Mesendoderm (in vitro differentiated cells): ENCODE measurements around the gene RGS6.

ENCODE experiments used
- DNase-seq: peaks from one replicate; pipeline ENCODE4 v3.0.0; 2013
- H2AK5ac ChIP-seq: 2 replicates; pipeline ENCODE4 v1.6.1; 2013; ENCODE audit warnings: low read length, inconsistent platforms
- H2BK120ac ChIP-seq: 2 replicates; pipeline ENCODE4 v1.6.1; 2013; ENCODE audit warnings: low read depth, mild to moderate bottlenecking, low read length, moderate library complexity, mixed read lengths
- H2BK15ac ChIP-seq: replicated peaks from 2 replicates; pipeline ENCODE4 v1.6.1; 2013; ENCODE audit warnings: low read depth, mild to moderate bottlenecking, moderate library complexity
- H2BK5ac ChIP-seq: 2 replicates; pipeline ENCODE4 v1.6.1; 2013; ENCODE audit warnings: low read length, inconsistent platforms
- H3K18ac ChIP-seq: 2 replicates; pipeline ENCODE4 v1.6.1; 2013; ENCODE audit warnings: mild to moderate bottlenecking, low read length, mixed read lengths
- H3K23ac ChIP-seq: one replicate; pipeline ENCODE4 v1.6.1; 2013; ENCODE audit warnings: low read length
- H3K27ac ChIP-seq: 2 replicates; pipeline ENCODE4 v1.5.1; 2013; ENCODE audit warnings: low read depth, mild to moderate bottlenecking, inconsistent platforms, low read length, moderate library complexity
- H3K27me3 ChIP-seq: 2 replicates; pipeline ENCODE4 v1.6.1; 2013; ENCODE audit warnings: low read length, control low read depth, mild to moderate bottlenecking, inconsistent platforms; ENCODE audit not compliant: insufficient read depth, poor library complexity
- H3K36me3 ChIP-seq: 2 replicates; pipeline ENCODE4 v1.6.1; 2013; ENCODE audit warnings: low read length, inconsistent platforms; ENCODE audit not compliant: control insufficient read depth, insufficient read depth
- H3K4ac ChIP-seq: one replicate; pipeline ENCODE4 v1.6.1; 2013; ENCODE audit warnings: low read depth, mild to moderate bottlenecking, low read length, moderate library complexity
- H3K4me1 ChIP-seq: 2 replicates; pipeline ENCODE4 v1.6.1; 2013; ENCODE audit warnings: low read depth, low read length, inconsistent platforms; ENCODE audit not compliant: control insufficient read depth
- H3K4me2 ChIP-seq: 2 replicates; pipeline ENCODE4 v1.6.1; 2013; ENCODE audit warnings: low read length
- H3K4me3 ChIP-seq: 2 replicates; pipeline ENCODE4 v1.5.1; 2013; ENCODE audit warnings: mild to moderate bottlenecking, low read length
- H3K56ac ChIP-seq: one replicate; pipeline ENCODE4 v1.6.1; 2013; ENCODE audit warnings: low read length
- H3K79me1 ChIP-seq: 2 replicates; pipeline ENCODE4 v1.6.1; 2013; ENCODE audit warnings: low read length, inconsistent platforms
- H3K79me2 ChIP-seq: 2 replicates; pipeline ENCODE4 v1.6.1; 2013; ENCODE audit warnings: mild to moderate bottlenecking, low read length; ENCODE audit not compliant: control insufficient read depth, insufficient read depth
- H3K9ac ChIP-seq: 2 replicates; pipeline ENCODE4 v1.6.1; 2013; ENCODE audit warnings: low read length, inconsistent platforms
- H4K5ac ChIP-seq: one replicate; pipeline ENCODE4 v1.6.1; 2013; ENCODE audit warnings: low read length
- H4K8ac ChIP-seq: one replicate; pipeline ENCODE4 v1.6.1; 2013; ENCODE audit warnings: low read depth, mild to moderate bottlenecking, control low read depth, low read length, moderate library complexity
- WGBS: extraction: QIAGEN DNeasy Blood & Tissue Kit; methylation state at CpG from one replicate; pipeline ENCODE4 v1.1.7; 2013; ENCODE audit warnings: low lambda C conversion rate, missing lambda C conversion rate; ENCODE audit not compliant: insufficient coverage; ENCODE audit errors: extremely low coverage; 5-methylcytosine and 5-hydroxymethylcytosine counted together

Gene RGS6

DNA sequence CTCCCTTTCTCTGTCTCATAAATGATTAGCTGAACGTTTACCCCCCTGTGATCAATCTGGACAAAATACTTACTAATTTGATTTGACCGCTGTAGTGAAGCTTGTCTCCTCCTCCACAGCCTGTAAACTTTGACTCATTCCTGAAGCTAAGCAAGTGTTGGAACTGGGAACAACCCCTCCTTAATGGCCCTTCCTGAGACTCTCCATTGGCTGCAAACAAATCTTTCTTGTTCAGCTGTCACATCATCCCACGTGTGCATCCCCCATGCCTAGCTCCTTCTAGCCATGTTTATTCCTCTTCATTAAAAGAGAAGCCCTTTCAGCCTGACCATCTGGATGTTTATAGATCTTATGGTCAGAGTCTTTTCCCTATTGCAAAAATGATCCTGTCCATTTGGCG lies 281.2 kb downstream of the RGS6 start:
- no peaks in the 10 kb centered on the region for H3K36me3 ChIP-seq
- H3K79me2 ChIP-seq, result no peaks in the 10 kb centered on the region
- no peak for DNase-seq
- H2BK120ac ChIP-seq, result no peak overlapping the region
- WGBS, result no CpG with 5 or more reads among the region's 4 CpGs
- no peak overlapping the region for H3K4me3 ChIP-seq
- H4K5ac ChIP-seq, result no peak overlapping the region
- H3K56ac ChIP-seq, result no peak overlapping the region
- no peak overlapping the region for H2BK15ac ChIP-seq
- H3K4me2 ChIP-seq, result no peak overlapping the region
- H3K27ac ChIP-seq, result no peak overlapping the region
- H3K79me1 ChIP-seq, result no peaks in the 10 kb centered on the region
- H3K23ac ChIP-seq, result no peak overlapping the region
- H3K27me3 ChIP-seq, result no peaks in the 10 kb centered on the region
- no peak overlapping the region for H3K4ac ChIP-seq
- H3K4me1 ChIP-seq, result no peaks in the 10 kb centered on the region
- H2AK5ac ChIP-seq, result no peak overlapping the region
- no peak overlapping the region for H3K18ac ChIP-seq
- no peak overlapping the region for H4K8ac ChIP-seq
- H2BK5ac ChIP-seq, result no peak overlapping the region
- no peak overlapping the region for H3K9ac ChIP-seq

DNA sequence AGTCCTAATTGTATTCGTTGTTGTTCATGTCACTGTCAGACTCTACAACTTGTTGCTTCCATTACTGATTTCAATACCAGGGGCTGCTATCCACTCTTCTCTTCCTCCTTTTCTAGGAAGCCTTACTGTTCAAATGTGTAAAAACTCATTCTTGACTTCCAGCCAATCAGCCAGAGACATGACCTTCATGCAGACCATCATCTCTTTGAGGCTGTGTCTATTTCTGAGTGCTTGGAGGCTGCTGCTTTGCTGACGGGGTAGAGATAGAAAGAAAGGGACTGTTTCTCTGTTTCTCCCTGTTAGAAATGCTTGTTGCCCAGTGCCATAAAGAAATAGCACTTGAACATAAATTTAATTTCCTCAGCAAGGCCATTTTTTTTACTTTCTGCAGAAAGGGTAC lies 282.9 kb downstream of the RGS6 start:
- no peak for DNase-seq
- Histone ChIP-seq H3K27me3 (no peaks in the 10 kb centered on the region), H3K27ac (no peak overlapping the region), H3K9ac (no peak overlapping the region), H2BK5ac (no peak overlapping the region), H3K79me1 (no peaks in the 10 kb centered on the region), H3K36me3 (no peaks in the 10 kb centered on the region), H3K23ac (no peak overlapping the region), H2AK5ac (no peak overlapping the region), H3K56ac (no peak overlapping the region), H3K4me3 (no peak overlapping the region), H4K5ac (no peak overlapping the region), H3K4me1 (no peaks in the 10 kb centered on the region), H3K79me2 (no peaks in the 10 kb centered on the region), H3K18ac (no peak overlapping the region), H3K4ac (no peak overlapping the region), H3K4me2 (no peak overlapping the region), H2BK120ac (no peak overlapping the region), H4K8ac (no peak overlapping the region), H2BK15ac (no peak overlapping the region)
- no CpG with 5 or more reads among the region's 2 CpGs for WGBS

DNA sequence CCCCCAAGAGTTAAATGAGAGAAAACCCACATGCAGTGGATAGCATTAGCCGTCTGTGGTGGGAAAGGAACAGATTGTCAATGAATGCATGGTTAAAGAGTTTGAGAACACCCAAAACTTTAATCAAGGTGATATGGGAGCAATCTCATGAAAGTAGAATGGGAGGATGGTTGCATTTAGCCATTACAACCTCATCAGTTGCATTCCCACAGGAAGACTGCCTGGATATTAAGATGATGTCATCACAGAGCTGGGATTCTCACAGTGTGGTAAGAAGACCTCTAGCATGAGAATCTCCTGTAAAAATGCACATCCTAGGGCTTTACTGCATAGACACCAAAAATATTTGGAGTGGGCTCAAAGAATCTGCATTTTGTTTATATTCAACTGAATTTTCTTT lies 284.9 kb downstream of the RGS6 start:
- H3K9ac ChIP-seq, result no peak overlapping the region
- H3K79me2 ChIP-seq, result no peaks in the 10 kb centered on the region
- no peaks in the 10 kb centered on the region for H3K4me1 ChIP-seq
- no peak overlapping the region for H3K4me3 ChIP-seq
- DNase-seq, result no peak
- H3K4me2 ChIP-seq, result no peak overlapping the region
- H3K56ac ChIP-seq, result no peak overlapping the region
- H4K5ac ChIP-seq, result no peak overlapping the region
- no peak overlapping the region for H2BK15ac ChIP-seq
- no peak overlapping the region for H3K4ac ChIP-seq
- H3K18ac ChIP-seq, result no peak overlapping the region
- no peak overlapping the region for H2BK5ac ChIP-seq
- H2AK5ac ChIP-seq, result no peak overlapping the region
- H4K8ac ChIP-seq, result no peak overlapping the region
- no peak overlapping the region for H3K27ac ChIP-seq
- no peak overlapping the region for H2BK120ac ChIP-seq
- no peaks in the 10 kb centered on the region for H3K27me3 ChIP-seq
- no peaks in the 10 kb centered on the region for H3K36me3 ChIP-seq
- no peaks in the 10 kb centered on the region for H3K79me1 ChIP-seq
- no CpG with 5 or more reads among the region's 1 CpG for WGBS
- H3K23ac ChIP-seq, result no peak overlapping the region

DNA sequence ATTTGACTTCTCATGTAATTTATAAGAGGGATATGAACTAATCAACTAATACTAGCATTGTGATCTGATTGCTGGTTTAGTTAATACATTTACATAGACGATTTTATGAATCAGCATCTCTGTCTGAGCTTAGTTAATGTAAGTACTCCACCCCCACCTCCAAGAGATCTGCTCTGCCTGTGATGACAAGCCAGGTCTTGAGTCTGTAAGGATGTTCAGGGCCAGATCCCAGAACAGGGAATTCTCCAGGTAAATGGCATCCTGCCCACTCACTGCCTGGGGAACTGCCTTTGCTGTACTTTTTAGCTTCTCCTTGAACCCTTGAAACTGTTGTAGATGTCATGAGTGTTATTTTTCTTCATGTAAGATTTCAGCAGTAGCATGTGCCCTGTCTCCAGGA lies 289.8 kb downstream of the RGS6 start:
- Histone ChIP-seq H3K4me2 (no peak overlapping the region), H2BK15ac (no peak overlapping the region), H4K5ac (no peak overlapping the region), H3K36me3 (no peaks in the 10 kb centered on the region), H3K27me3 (no peaks in the 10 kb centered on the region), H3K23ac (no peak overlapping the region), H3K4ac (no peak overlapping the region), H3K56ac (no peak overlapping the region), H3K79me2 (no peaks in the 10 kb centered on the region), H3K27ac (no peak overlapping the region), H3K4me1 (no peaks in the 10 kb centered on the region), H4K8ac (no peak overlapping the region), H3K79me1 (no peaks in the 10 kb centered on the region), H2BK5ac (no peak overlapping the region), H3K4me3 (no peak overlapping the region), H3K9ac (no peak overlapping the region), H2BK120ac (no peak overlapping the region), H2AK5ac (no peak overlapping the region), H3K18ac (no peak overlapping the region)
- WGBS, result no CpG with 5 or more reads among the region's 1 CpG
- no peak for DNase-seq

DNA sequence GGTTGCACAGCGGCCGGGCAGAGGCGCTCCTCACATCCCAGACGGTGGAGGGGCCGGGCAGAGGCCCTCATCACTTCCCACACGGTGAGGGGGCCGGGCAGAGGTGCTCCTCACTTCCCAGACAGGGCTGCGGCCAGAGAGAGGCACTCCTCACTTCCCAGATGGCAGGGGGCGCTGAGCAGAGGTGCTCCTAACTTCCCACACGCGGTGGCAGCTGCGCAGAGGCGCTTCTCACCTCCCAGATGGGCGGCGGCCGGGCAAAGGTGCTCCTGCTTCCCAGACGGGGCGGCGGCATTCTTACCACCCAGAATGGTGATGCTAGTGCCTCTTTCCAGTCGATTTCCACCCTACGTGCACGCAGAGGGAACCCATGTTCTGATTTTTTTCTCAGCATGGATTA lies 304.4 kb downstream of the RGS6 start:
- H3K27me3 ChIP-seq, result no peaks in the 10 kb centered on the region
- no peak overlapping the region for H2BK120ac ChIP-seq
- H3K27ac ChIP-seq, result no peak overlapping the region
- H3K4ac ChIP-seq, result no peak overlapping the region
- no peak overlapping the region for H2BK15ac ChIP-seq
- no peak overlapping the region for H2BK5ac ChIP-seq
- no peak overlapping the region for H3K56ac ChIP-seq
- no CpG with 5 or more reads among the region's 22 CpGs for whole genome bisulfite sequencing
- no peak overlapping the region for H3K18ac ChIP-seq
- no peaks in the 10 kb centered on the region for H3K79me1 ChIP-seq
- H3K36me3 ChIP-seq, result no peaks in the 10 kb centered on the region
- H3K4me3 ChIP-seq, result no peak overlapping the region
- H3K4me2 ChIP-seq, result no peak overlapping the region
- no peak overlapping the region for H3K23ac ChIP-seq
- H3K4me1 ChIP-seq, result no peaks in the 10 kb centered on the region
- H2AK5ac ChIP-seq, result no peak overlapping the region
- no peaks in the 10 kb centered on the region for H3K79me2 ChIP-seq
- no peak for DNase-seq
- H4K5ac ChIP-seq, result no peak overlapping the region
- no peak overlapping the region for H3K9ac ChIP-seq
- no peak overlapping the region for H4K8ac ChIP-seq

DNA sequence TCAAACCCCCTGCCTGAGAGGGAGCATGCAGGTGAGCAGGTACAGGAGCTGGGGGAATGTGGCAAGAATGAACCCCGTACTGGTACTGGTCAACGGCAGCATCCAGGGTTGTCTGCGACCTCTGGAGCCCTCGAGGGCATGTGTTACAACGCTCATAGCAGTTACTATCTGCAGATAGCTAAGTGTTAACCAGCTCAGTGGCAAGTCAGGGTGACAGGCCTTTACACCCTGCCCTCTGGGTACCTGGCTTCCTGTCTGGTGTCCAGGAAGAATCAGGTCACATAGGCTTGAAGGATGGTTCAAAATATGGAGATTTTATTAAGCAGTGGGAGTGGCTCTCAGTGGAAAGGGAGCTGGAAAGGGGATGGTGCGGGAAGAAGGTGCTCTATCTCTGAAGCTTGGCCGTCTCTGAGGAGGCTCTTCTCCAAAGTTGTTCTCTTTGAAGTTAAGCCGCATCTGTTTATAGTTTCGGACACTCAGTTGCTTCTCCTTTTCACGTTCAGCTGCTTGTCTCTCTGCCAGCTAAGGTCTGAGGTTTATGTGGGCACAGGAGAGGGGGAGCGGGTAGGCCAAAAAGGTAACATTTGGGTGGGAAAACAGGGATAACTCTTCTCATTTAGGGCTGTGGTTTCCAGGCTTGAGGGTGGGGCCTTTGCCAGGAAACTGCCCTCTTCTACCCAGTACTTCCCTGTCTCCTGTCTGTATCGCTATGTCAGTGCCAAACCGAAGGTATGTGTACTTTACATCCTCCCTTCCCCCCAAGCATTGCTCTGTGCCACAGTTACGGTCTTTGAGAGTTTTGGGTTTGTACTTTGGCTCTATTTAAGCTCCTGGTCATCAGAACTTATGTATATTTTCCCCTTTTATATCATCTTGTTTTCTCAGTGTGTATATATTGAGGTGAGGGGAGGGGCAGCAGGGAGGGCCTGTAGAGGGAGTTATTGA lies 305.8 kb downstream of the RGS6 start:
- Histone ChIP-seq H3K79me1 (no peaks in the 10 kb centered on the region), H3K4me3 (no peak overlapping the region), H3K4ac (no peak overlapping the region), H3K4me2 (no peak overlapping the region), H3K23ac (no peak overlapping the region), H3K27ac (no peak overlapping the region), H2BK120ac (no peak overlapping the region), H3K9ac (no peak overlapping the region), H4K5ac (no peak overlapping the region), H3K18ac (no peak overlapping the region), H2BK15ac (no peak overlapping the region), H3K36me3 (no peaks in the 10 kb centered on the region), H3K56ac (no peak overlapping the region), H3K79me2 (no peaks in the 10 kb centered on the region), H2BK5ac (no peak overlapping the region), H3K27me3 (no peaks in the 10 kb centered on the region), H2AK5ac (no peak overlapping the region), H4K8ac (no peak overlapping the region), H3K4me1 (no peaks in the 10 kb centered on the region)
- WGBS, result no CpG with 5 or more reads among the region's 14 CpGs
- no peak for DNase-seq
